Kidney (tissue), 14 donors: ENCODE data around the gene CNTNAP4. TPM values are rescaled to one million over a fixed set of nuclear protein-coding genes. Genes with fewer than 3 reads are reported as not detected.

Experiments
- DNase-seq, 5 donors: peaks; one replicate each; pipeline ENCODE4 v3.0.0-alpha.2; 2013 to 2020
- FAIRE-seq: peaks from 2 replicates; lab custom pipeline; 2012; peaks lifted over from hg19 to GRCh38; lab: Jason Lieb, UNC
- H3K27ac ChIP-seq, 2 donors: one replicate each; pipeline ENCODE4 v1.7.0; 2013; ENCODE audit warnings: low read depth in 2 of 2, low read length in 2 of 2, inconsistent platforms in 1 of 2
- H3K27me3 ChIP-seq: one replicate; pipeline ENCODE4 v1.7.1; 2013; ENCODE audit warnings: low read length, inconsistent platforms; ENCODE audit not compliant: control insufficient read depth, insufficient read depth
- H3K36me3 ChIP-seq, 3 donors: one replicate each; pipeline versions ENCODE4 v1.7.0 to v1.7.1; 2013; ENCODE audit warnings: low read length in 3 of 3, control low read depth in 1 of 3, inconsistent platforms in 1 of 3; ENCODE audit not compliant: insufficient read depth in 3 of 3, control insufficient read depth in 2 of 3
- H3K4me1 ChIP-seq, 3 donors: one replicate each; pipeline versions ENCODE4 v1.7.0 to v1.7.1; 2013; ENCODE audit warnings: low read length in 3 of 3, inconsistent platforms in 1 of 3, low read depth in 1 of 3; ENCODE audit not compliant: control insufficient read depth in 2 of 3, insufficient read depth in 2 of 3
- H3K4me3 ChIP-seq, 3 donors: one replicate each; pipeline versions ENCODE4 v1.7.0 to v1.8.1; 2013; ENCODE audit warnings: low read length in 3 of 3, control low read depth in 1 of 3, inconsistent platforms in 1 of 3
- H3K9ac ChIP-seq, 3 donors: one replicate each; pipeline versions ENCODE4 v1.7.0 to v1.7.1; 2013; ENCODE audit warnings: low read length in 3 of 3, control low read depth in 1 of 3, inconsistent platforms in 1 of 3
- H3K9me3 ChIP-seq, 3 donors: one replicate each; pipeline versions ENCODE4 v1.7.0 to v1.7.1; 2013; ENCODE audit warnings: low read length in 3 of 3, control low read depth in 1 of 3, inconsistent platforms in 1 of 3; ENCODE audit not compliant: control insufficient read depth in 2 of 3, insufficient read depth in 1 of 3
- intact Hi-C: fragments of 100-400 bp; cut with DNase I; formaldehyde crosslinking; loops from one replicate; pipeline ENCODE4 v1.11.1; 2022
- polyA plus RNA-seq: library from polyadenylated mRNA; stranded (reverse); fragments of 350-450 nt; fragmentation: Illumina TruSeq; extraction: RNeasy Lipid Tissue Mini Kit (QIAGEN cat#74804); gene quantifications from one replicate; pipeline ENCODE4 v1.2.3, GENCODE V29; 2014; ENCODE audit warnings: low read depth, low replicate concordance; ENCODE audit not compliant: insufficient read depth
- total RNA-seq: library from RNA; stranded (reverse); fragmentation: NEBNext Ultra II Directional; extraction: Animal tissue kit (Norgen Biotek cat#: 25700); gene quantifications from one replicate; pipeline ENCODE4 v1.2.1, GENCODE V29; 2021
- TF ChIP-seq, protein P1 (sequence below): IDR thresholded peaks from 3 replicates; pipeline ENCODE4 v1.5.1; 2012; ENCODE audit warnings: mild to moderate bottlenecking, moderate library complexity, borderline replicate concordance; ENCODE audit not compliant: insufficient read depth; ENCODE audit errors: extremely low read depth
- donor health status: control.
- donor health status: control.
- donor health status: control.
- donor health status: control.
- donor health status: control.
- donor health status: DM: yes; HTN: yes; CAD: no.
- donor health status: Normal renal cell carcinoma (clear cell type).

The CNTNAP4 gene
- total and polyA plus RNA-seq, 2 donors from 2014 or later, result not detected

DNA sequence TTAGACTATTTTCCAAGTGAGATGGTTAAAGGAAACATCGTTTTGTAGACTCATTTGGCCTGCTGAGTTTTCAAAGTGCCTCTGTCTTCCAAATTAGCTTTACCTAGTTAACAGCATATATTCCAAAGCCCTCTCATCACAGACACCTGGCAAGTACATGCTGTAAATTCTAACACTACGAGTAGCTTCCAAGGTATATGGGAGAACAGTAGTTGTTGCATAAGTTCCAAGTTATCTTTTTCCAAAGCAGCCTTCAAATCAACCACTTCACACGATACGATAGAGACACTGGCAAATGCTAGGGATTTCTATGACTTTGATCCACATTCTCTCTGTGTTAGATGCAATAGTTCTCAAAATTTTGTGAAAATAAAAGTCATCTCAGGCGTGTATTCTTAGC is 299.3 kb downstream of the CNTNAP4 start:
- H3K4me3 ChIP-seq, result no peak overlapping the region
- TF ChIP-seq, protein P1, sequence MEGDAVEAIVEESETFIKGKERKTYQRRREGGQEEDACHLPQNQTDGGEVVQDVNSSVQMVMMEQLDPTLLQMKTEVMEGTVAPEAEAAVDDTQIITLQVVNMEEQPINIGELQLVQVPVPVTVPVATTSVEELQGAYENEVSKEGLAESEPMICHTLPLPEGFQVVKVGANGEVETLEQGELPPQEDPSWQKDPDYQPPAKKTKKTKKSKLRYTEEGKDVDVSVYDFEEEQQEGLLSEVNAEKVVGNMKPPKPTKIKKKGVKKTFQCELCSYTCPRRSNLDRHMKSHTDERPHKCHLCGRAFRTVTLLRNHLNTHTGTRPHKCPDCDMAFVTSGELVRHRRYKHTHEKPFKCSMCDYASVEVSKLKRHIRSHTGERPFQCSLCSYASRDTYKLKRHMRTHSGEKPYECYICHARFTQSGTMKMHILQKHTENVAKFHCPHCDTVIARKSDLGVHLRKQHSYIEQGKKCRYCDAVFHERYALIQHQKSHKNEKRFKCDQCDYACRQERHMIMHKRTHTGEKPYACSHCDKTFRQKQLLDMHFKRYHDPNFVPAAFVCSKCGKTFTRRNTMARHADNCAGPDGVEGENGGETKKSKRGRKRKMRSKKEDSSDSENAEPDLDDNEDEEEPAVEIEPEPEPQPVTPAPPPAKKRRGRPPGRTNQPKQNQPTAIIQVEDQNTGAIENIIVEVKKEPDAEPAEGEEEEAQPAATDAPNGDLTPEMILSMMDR, result no peak
- H3K27me3 ChIP-seq, result no peaks in the 10 kb centered on the region
- no peaks in the 10 kb centered on the region for H3K4me1 ChIP-seq
- DNase-seq (no peak), FAIRE-seq (no peak)
- H3K9ac ChIP-seq, result no peak overlapping the region
- no peaks in the 10 kb centered on the region for H3K36me3 ChIP-seq
- H3K9me3 ChIP-seq, result no peaks in the 10 kb centered on the region
- intact Hi-C loops, result no loop called here
- H3K27ac ChIP-seq, result no peak overlapping the region

DNA sequence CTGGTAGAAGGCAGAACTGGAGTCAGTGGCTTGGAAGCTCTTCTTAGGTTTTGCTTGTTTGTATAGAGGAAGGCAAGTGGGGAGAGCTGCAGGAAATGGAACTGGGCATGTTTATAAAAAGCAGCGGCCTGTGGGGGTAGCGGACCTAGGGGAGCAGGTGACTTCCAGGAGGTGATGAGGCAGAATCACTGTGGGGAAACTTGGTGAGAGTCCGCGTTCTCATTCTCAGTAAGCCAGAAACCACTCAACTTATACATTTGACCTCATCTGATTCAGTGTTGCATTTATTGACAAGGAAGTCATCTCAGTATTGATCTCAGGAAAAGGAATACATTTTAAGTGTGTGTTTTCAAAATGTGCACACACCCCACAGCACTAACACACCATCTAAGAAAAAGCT is 299.8 kb downstream of the CNTNAP4 start:
- Histone ChIP-seq H3K36me3 (no peaks in the 10 kb centered on the region), H3K27me3 (no peaks in the 10 kb centered on the region), H3K4me1 (no peaks in the 10 kb centered on the region), H3K4me3 (no peak overlapping the region), H3K9me3 (no peaks in the 10 kb centered on the region), H3K9ac (no peak overlapping the region), H3K27ac (no peak overlapping the region)
- intact Hi-C loops, result no loop called here
- TF ChIP-seq, protein P1, result no peak
- DNase-seq (peak in 1 of 5 donors; percentile 13), FAIRE-seq (no peak)

DNA sequence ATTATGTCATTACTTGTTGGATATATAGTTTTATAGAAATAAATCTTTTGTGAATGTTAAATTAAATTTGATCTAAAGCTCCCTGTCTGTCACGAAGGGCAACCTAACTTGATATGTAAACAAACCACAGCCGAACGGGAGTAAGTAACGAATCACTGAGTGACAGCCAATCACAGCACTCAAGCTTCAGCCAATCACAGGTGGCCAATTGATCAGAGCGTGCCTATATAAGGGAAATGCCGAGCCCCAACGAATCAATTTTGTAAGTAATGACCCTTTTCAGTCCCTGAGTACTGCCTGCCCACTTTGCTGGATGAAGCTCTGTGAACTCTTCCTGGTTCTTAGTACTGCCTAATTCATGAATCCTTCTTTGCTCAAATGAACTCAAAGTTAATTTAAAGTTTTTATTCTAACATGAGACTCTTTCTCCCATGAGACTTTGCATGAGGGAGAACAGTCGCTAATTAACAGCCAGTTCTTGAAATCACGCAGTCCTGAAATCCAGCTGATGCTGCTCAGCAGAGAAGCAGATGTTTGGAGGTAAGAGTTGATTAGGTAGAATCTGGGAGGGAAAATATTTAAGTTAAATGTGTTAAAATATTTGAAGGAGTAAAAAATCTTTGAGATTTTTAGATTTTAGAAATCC is 302.2 kb downstream of the CNTNAP4 start:
- Histone ChIP-seq H3K36me3 (no peaks in the 10 kb centered on the region), H3K4me3 (no peak overlapping the region), H3K9me3 (no peaks in the 10 kb centered on the region), H3K9ac (no peak overlapping the region), H3K4me1 (no peaks in the 10 kb centered on the region), H3K27me3 (no peaks in the 10 kb centered on the region), H3K27ac (no peak overlapping the region)
- intact Hi-C loops, result no loop called here
- DNase-seq (no peak), FAIRE-seq (no peak)
- TF ChIP-seq, protein P1, result no peak

DNA sequence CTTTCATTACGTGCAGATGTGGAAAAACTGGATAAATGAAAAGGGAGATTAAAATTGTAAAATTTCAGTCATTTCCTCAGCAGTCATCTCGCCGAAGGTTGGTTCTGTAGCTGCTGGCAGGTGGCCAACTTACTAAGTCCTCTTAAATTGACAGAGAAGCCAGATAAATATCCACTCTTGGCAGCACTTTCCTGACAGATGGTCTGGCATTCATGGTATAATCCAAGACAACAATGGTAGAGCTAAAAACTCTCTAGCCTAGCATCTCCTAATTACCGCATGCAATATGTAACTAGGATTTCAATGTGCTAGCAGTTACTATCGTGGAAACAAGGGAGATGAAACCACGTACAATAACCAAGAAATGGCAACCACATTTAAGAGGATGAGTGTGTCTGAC is 306.3 kb downstream of the CNTNAP4 start:
- Histone ChIP-seq H3K36me3 (no peaks in the 10 kb centered on the region), H3K4me1 (no peaks in the 10 kb centered on the region), H3K9ac (no peak overlapping the region), H3K4me3 (no peak overlapping the region), H3K27me3 (no peaks in the 10 kb centered on the region), H3K27ac (no peak overlapping the region), H3K9me3 (no peaks in the 10 kb centered on the region)
- intact Hi-C loops, result no loop called here
- FAIRE-seq, result no peak
- TF ChIP-seq, protein P1, result no peak
- DNase-seq, result peak in 1 of 5 donors; percentile 17
